IMR-90 (cell line): ENCODE results near the gene ESRRG. TPM values are rescaled to one million over a fixed set of nuclear protein-coding genes. Genes with fewer than 3 reads are reported as not detected.

ENCODE experiments used
- ATAC-seq: fragments of 200-7000 bp; cut with Tn5 transposase; 2 replicates; pipeline ENCODE4 v1.9.1; 2020; ENCODE audit warnings: low read depth, mild to moderate bottlenecking, moderate library complexity
- BruUV-seq: library from RNA; stranded (reverse); fragments of 400-500 nt; replicated peaks from 2 replicates; lab custom pipeline; 2021; lab: Mats Ljungman, UMichigan
- CTCF ChIA-PET: fragments of 300-600 bp; formaldehyde crosslinking; extraction: SDS; loops from one replicate; lab custom pipeline; 2021; ENCODE audit warnings: antibody characterized with exemption; lab: Yijun Ruan, JAX
- POLR2A ChIA-PET: fragments of 300-600 bp; sonication (Branson Sonifier 250); formaldehyde crosslinking; loops from one replicate; lab custom pipeline; 2022; ENCODE audit warnings: antibody characterized with exemption; ENCODE audit not compliant: unreplicated experiment; lab: Charles Lee
- DNase-seq: peaks from one replicate; pipeline ENCODE4 v3.0.0; 2013
- H2AFZ ChIP-seq: replicated peaks from 2 replicates; pipeline ENCODE3; 2013; ENCODE audit warnings: low read length, mild to moderate bottlenecking; ENCODE audit not compliant: poor library complexity
- H2AK5ac ChIP-seq: 2 replicates; pipeline ENCODE4 v1.6.1; 2013; ENCODE audit warnings: low read depth, low read length, inconsistent platforms
- H2AK9ac ChIP-seq: replicated peaks from 2 replicates; pipeline ENCODE3; 2013; ENCODE audit warnings: mild to moderate bottlenecking, low read depth, low read length, moderate library complexity; ENCODE audit not compliant: poor library complexity
- H2BK120ac ChIP-seq: 2 replicates; pipeline ENCODE4 v1.6.1; 2013; ENCODE audit warnings: low read depth, low read length, inconsistent platforms
- H2BK15ac ChIP-seq: 3 replicates; pipeline ENCODE4 v1.6.1; 2013; ENCODE audit warnings: low read depth, low read length, inconsistent platforms
- H2BK20ac ChIP-seq: 2 replicates; pipeline ENCODE4 v1.6.1; 2013; ENCODE audit warnings: low read depth, mild to moderate bottlenecking, inconsistent platforms, low read length, moderate library complexity
- H2BK5ac ChIP-seq: 2 replicates; pipeline ENCODE4 v1.6.1; 2013; ENCODE audit warnings: mild to moderate bottlenecking, low read depth, low read length, inconsistent platforms; ENCODE audit not compliant: poor library complexity, severe bottlenecking
- H3K14ac ChIP-seq: replicated peaks from 2 replicates; pipeline ENCODE4 v1.6.1; 2013; ENCODE audit warnings: low read depth, low read length, inconsistent platforms
- H3K18ac ChIP-seq: 2 replicates; pipeline ENCODE4 v1.6.1; 2013; ENCODE audit warnings: low read depth, low read length, control low read depth
- H3K23ac ChIP-seq: 2 replicates; pipeline ENCODE4 v1.6.1; 2013; ENCODE audit warnings: low read depth, low read length, inconsistent platforms
- H3K27ac ChIP-seq: 2 replicates; pipeline ENCODE4 v1.5.1; 2013; ENCODE audit warnings: mild to moderate bottlenecking, control low read depth, low read length; ENCODE audit not compliant: insufficient read depth
- H3K27me3 ChIP-seq: 2 replicates; pipeline ENCODE4 v1.6.1; 2013; ENCODE audit warnings: low read length; ENCODE audit not compliant: control insufficient read depth, insufficient read depth
- H3K36me3 ChIP-seq: 2 replicates; pipeline ENCODE4 v1.6.1; 2013; ENCODE audit warnings: low read length, mixed read lengths; ENCODE audit not compliant: control insufficient read depth, insufficient read depth
- H3K4ac ChIP-seq: 2 replicates; pipeline ENCODE4 v1.6.1; 2013; ENCODE audit warnings: low read depth, low read length, inconsistent platforms
- H3K4me1 ChIP-seq: 2 replicates; pipeline ENCODE4 v1.6.1; 2013; ENCODE audit warnings: low read length, mixed read lengths; ENCODE audit not compliant: control insufficient read depth, insufficient read depth
- H3K4me2 ChIP-seq: 2 replicates; pipeline ENCODE4 v1.6.1; 2013; ENCODE audit warnings: low read depth, mild to moderate bottlenecking, control low read depth, low read length, moderate library complexity
- H3K4me3 ChIP-seq: 2 replicates; pipeline ENCODE4 v1.5.1; 2013; ENCODE audit warnings: low read depth, mild to moderate bottlenecking, control low read depth, low read length, moderate library complexity; ENCODE audit not compliant: insufficient read depth
- H3K56ac ChIP-seq: 2 replicates; pipeline ENCODE4 v1.6.1; 2013; ENCODE audit warnings: low read length, inconsistent platforms; ENCODE audit not compliant: insufficient read depth; ENCODE audit errors: extremely low read depth
- H3K79me1 ChIP-seq, 2 experiments: 2 replicates each; pipeline ENCODE4 v1.6.1; 2013; ENCODE audit warnings: low read length in 2 of 2, inconsistent platforms in 1 of 2, low read depth in 1 of 2
- H3K9ac ChIP-seq: 2 replicates; pipeline ENCODE4 v1.6.1; 2013; ENCODE audit warnings: low read depth, low read length, control low read depth
- H3K9me1 ChIP-seq: 2 replicates; pipeline ENCODE4 v1.6.1; 2013; ENCODE audit warnings: low read length, inconsistent platforms; ENCODE audit not compliant: insufficient read depth
- H3K9me3 ChIP-seq: 2 replicates; pipeline ENCODE4 v1.6.1; 2013; ENCODE audit warnings: low read length; ENCODE audit not compliant: control insufficient read depth, insufficient read depth
- H4K20me1 ChIP-seq: 2 replicates; pipeline ENCODE4 v1.6.1; 2013; ENCODE audit warnings: low read length, inconsistent platforms; ENCODE audit not compliant: insufficient read depth
- H4K5ac ChIP-seq: 2 replicates; pipeline ENCODE4 v1.6.1; 2013; ENCODE audit warnings: mild to moderate bottlenecking, low read depth, low read length, control low read depth
- H4K8ac ChIP-seq, 2 experiments: 2 replicates each; pipeline ENCODE4 v1.6.1; 2013; ENCODE audit warnings: low read depth in 2 of 2, low read length in 2 of 2, control low read depth in 1 of 2, inconsistent platforms in 1 of 2
- H4K91ac ChIP-seq: 2 replicates; pipeline ENCODE4 v1.6.1; 2013; ENCODE audit warnings: low read depth, low read length, inconsistent platforms; ENCODE audit not compliant: insufficient read depth
- BHLHE40 ChIP-seq: fragments of 150-350 bp; IDR thresholded peaks from 2 replicates; pipeline ENCODE4 v1.6.1; 2016; ENCODE audit warnings: mild to moderate bottlenecking, low read depth, low read length
- CEBPB ChIP-seq: IDR thresholded peaks from 2 replicates; pipeline ENCODE4 v1.6.1; 2012; ENCODE audit warnings: low read depth, low read length, improper control_type of control experiment
- CHD1 ChIP-seq: IDR thresholded peaks from 2 replicates; pipeline ENCODE4 v1.6.1; 2012; ENCODE audit warnings: low read depth, low read length, improper control_type of control experiment
- FOS ChIP-seq: fragments of 150-350 bp; IDR thresholded peaks from 2 replicates; pipeline ENCODE4 v1.6.1; 2016; ENCODE audit warnings: low read depth, low read length
- MAFK ChIP-seq: IDR thresholded peaks from 2 replicates; pipeline ENCODE4 v1.6.1; 2012; ENCODE audit warnings: low read depth, low read length, improper control_type of control experiment
- MAZ ChIP-seq: IDR thresholded peaks from 2 replicates; pipeline ENCODE4 v1.6.1; 2012; ENCODE audit warnings: low read depth, mild to moderate bottlenecking, low read length, improper control_type of control experiment, moderate library complexity, borderline replicate concordance
- MXI1 ChIP-seq: IDR thresholded peaks from 2 replicates; pipeline ENCODE4 v1.6.1; 2012; ENCODE audit warnings: low read depth, mild to moderate bottlenecking, low read length, moderate library complexity, borderline replicate concordance
- NFE2L2 ChIP-seq: fragments of 150-350 bp; IDR thresholded peaks from 2 replicates; pipeline ENCODE4 v1.6.1; 2016; ENCODE audit warnings: low read depth, mild to moderate bottlenecking, low read length
- POLR2A ChIP-seq: IDR thresholded peaks from 2 replicates; pipeline ENCODE4 v1.6.1; 2012; ENCODE audit warnings: mild to moderate bottlenecking, low read depth, low read length
- RAD21 ChIP-seq: IDR thresholded peaks from 2 replicates; pipeline ENCODE4 v1.6.1; 2012; ENCODE audit warnings: low read length, improper control_type of control experiment
- RCOR1 ChIP-seq: IDR thresholded peaks from 2 replicates; pipeline ENCODE4 v1.6.1; 2012; ENCODE audit warnings: mild to moderate bottlenecking, low read length, improper control_type of control experiment; ENCODE audit not compliant: insufficient replicate concordance
- RFX5 ChIP-seq: IDR thresholded peaks from 2 replicates; pipeline ENCODE4 v1.8.0; 2012; ENCODE audit warnings: low read depth, mild to moderate bottlenecking, low read length, moderate library complexity
- SMC3 ChIP-seq: fragments of 150-350 bp; IDR thresholded peaks from 2 replicates; pipeline ENCODE4 v1.6.1; 2016; ENCODE audit warnings: low read depth, mild to moderate bottlenecking, antibody characterized with exemption, low read length, moderate library complexity
- WGBS, 2 experiments: methylation state at CpG; one replicate each; pipeline versions ENCODE4 v1.1.5 to v1.1.7; 2013; ENCODE audit warnings: missing lambda C conversion rate in 2 of 2; ENCODE audit not compliant: insufficient read length in 1 of 2; ENCODE audit errors: extremely low coverage in 2 of 2; 5-methylcytosine and 5-hydroxymethylcytosine counted together
- dilution Hi-C: fragments of 300-500 bp; cut with HindIII; formaldehyde crosslinking; loops from one replicate; pipeline ENCODE4 v1.14.3; 2018; ENCODE audit warnings: low sequenced_read_pairs; ENCODE audit not compliant: unreplicated experiment
- in situ Hi-C: fragments of 300-500 bp; cut with MboI; formaldehyde crosslinking; loops from 3 replicates; pipeline ENCODE4 v1.14.3; 2019; ENCODE audit warnings: low sequenced_read_pairs, inconsistent platforms, mixed read lengths
- intact Hi-C: fragments of 100-400 bp; cut with micrococcal nuclease; formaldehyde crosslinking; loops from 2 replicates; pipeline ENCODE4 v1.10.0; 2022
- polyA plus RNA-seq, 3 experiments: library from polyadenylated mRNA; depleted of rRNA; stranded (reverse); fragments of >200 nt; gene quantifications; 2 replicates each; pipeline ENCODE4 v1.2.3, GENCODE V29; 2012; ENCODE audit warnings: low replicate concordance in 1 of 3
- total RNA-seq: library from RNA; depleted of rRNA; stranded (reverse); fragments of >200 nt; gene quantifications from 2 replicates; pipeline ENCODE4 v1.2.3, GENCODE V29; 2012
- TF ChIP-seq, protein P1 (sequence below): conservative IDR thresholded peaks from 2 replicates; pipeline ENCODE4 v1.5.1; 2012; ENCODE audit warnings: mild to moderate bottlenecking, low read depth, low read length, improper control_type of control experiment
- TF ChIP-seq, protein P2 (sequence below): fragments of 150-350 bp; IDR thresholded peaks from 2 replicates; pipeline ENCODE4 v1.6.1; 2017; ENCODE audit warnings: mild to moderate bottlenecking, antibody characterized with exemption, low read length, low read depth
- TF ChIP-seq, protein P3 (sequence below): fragments of 150-350 bp; IDR thresholded peaks from 2 replicates; pipeline ENCODE4 v1.6.1; 2016; ENCODE audit warnings: low read depth, mild to moderate bottlenecking, low read length, moderate library complexity, borderline replicate concordance

The ESRRG gene
- total and polyA plus RNA-seq, 2 of the 4 experiments (the other 2 are of a cell fraction): 0.17 to 0.54 TPM

DNA sequence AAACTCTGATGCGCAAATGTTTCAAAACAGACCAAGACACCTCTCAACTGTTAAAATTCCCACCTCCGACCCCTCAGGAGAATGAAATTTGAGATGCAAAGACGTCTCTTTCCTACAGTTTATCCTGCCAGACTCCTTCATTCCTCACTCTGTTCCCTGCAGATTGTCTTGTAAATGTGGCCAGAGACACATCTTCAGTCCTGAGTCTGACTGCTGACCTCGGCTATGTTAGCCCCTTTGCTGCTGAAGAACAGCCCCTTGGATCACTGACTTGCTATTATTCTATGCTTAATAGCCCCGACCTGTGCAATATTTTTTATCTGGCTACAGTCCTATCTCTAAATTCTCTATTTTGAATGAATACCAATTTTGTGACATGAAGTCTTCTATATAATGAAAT, 16.6 kb upstream of the ESRRG start:
- POLR2A ChIA-PET: no interaction called here
- Histone ChIP-seq H3K14ac (no peak overlapping the region), H3K18ac (no peak overlapping the region), H2BK5ac (no peak overlapping the region), H3K9ac (no peak overlapping the region), H4K91ac (no peak overlapping the region), H3K79me1 (no peaks in the 10 kb centered on the region), H2AFZ (no peak overlapping the region), H3K4me2 (no peak overlapping the region), H3K4ac (no peak overlapping the region), H3K27me3 (no peaks in the 10 kb centered on the region), H3K9me3 (no peaks in the 10 kb centered on the region), H2BK120ac (no peak overlapping the region), H4K5ac (no peak overlapping the region), H2AK9ac (no peak overlapping the region), H3K4me1 (no peaks in the 10 kb centered on the region), H2BK20ac (no peak overlapping the region), H3K27ac (no peak overlapping the region), H4K20me1 (no peaks in the 10 kb centered on the region), H4K8ac (no peak overlapping the region), H2AK5ac (no peak overlapping the region), H3K9me1 (no peaks in the 10 kb centered on the region), H3K23ac (no peak overlapping the region), H3K56ac (no peak overlapping the region), H3K36me3 (no peaks in the 10 kb centered on the region), H3K4me3 (no peak overlapping the region), H2BK15ac (no peak overlapping the region)
- CTCF ChIA-PET: interaction anchor here (0.6 to 0.7 kb wide), 2 partner anchors 10 to 86 kb away, joined by 3 read pairs; no protein-coding TSS in a partner anchor
- no CpG with 5 or more reads among the region's 5 CpGs for WGBS, 2 experiments
- ATAC-seq (no peak), DNase-seq (no peak)
- TF ChIP-seq POLR2A: no peak
- TF ChIP-seq BHLHE40: no peak
- TF ChIP-seq, protein P1, sequence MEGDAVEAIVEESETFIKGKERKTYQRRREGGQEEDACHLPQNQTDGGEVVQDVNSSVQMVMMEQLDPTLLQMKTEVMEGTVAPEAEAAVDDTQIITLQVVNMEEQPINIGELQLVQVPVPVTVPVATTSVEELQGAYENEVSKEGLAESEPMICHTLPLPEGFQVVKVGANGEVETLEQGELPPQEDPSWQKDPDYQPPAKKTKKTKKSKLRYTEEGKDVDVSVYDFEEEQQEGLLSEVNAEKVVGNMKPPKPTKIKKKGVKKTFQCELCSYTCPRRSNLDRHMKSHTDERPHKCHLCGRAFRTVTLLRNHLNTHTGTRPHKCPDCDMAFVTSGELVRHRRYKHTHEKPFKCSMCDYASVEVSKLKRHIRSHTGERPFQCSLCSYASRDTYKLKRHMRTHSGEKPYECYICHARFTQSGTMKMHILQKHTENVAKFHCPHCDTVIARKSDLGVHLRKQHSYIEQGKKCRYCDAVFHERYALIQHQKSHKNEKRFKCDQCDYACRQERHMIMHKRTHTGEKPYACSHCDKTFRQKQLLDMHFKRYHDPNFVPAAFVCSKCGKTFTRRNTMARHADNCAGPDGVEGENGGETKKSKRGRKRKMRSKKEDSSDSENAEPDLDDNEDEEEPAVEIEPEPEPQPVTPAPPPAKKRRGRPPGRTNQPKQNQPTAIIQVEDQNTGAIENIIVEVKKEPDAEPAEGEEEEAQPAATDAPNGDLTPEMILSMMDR: no peak
- TF ChIP-seq, protein P2, sequence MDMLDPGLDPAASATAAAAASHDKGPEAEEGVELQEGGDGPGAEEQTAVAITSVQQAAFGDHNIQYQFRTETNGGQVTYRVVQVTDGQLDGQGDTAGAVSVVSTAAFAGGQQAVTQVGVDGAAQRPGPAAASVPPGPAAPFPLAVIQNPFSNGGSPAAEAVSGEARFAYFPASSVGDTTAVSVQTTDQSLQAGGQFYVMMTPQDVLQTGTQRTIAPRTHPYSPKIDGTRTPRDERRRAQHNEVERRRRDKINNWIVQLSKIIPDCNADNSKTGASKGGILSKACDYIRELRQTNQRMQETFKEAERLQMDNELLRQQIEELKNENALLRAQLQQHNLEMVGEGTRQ: no peak
- no peak for TF ChIP-seq CEBPB
- TF ChIP-seq RFX5: no peak
- TF ChIP-seq MAZ: no peak
- TF ChIP-seq, protein P3, sequence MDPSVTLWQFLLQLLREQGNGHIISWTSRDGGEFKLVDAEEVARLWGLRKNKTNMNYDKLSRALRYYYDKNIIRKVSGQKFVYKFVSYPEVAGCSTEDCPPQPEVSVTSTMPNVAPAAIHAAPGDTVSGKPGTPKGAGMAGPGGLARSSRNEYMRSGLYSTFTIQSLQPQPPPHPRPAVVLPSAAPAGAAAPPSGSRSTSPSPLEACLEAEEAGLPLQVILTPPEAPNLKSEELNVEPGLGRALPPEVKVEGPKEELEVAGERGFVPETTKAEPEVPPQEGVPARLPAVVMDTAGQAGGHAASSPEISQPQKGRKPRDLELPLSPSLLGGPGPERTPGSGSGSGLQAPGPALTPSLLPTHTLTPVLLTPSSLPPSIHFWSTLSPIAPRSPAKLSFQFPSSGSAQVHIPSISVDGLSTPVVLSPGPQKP: no peak
- TF ChIP-seq MXI1: no peak
- no peak for TF ChIP-seq FOS
- no peak for TF ChIP-seq RCOR1
- TF ChIP-seq CHD1: no peak
- no peak for TF ChIP-seq MAFK
- TF ChIP-seq NFE2L2: no peak
- TF ChIP-seq SMC3: no peak
- no peak for TF ChIP-seq RAD21
- intact Hi-C loops: loop anchor here (5.0 kb wide), 2 partner anchors 517 to 627 kb away; no protein-coding TSS in a partner anchor
- BruUV-seq: no TSS peak
- in situ Hi-C loops: loop anchor here (25.0 kb wide), 2 partner anchors 752 to 902 kb away; no protein-coding TSS in a partner anchor
- dilution Hi-C loops: no loop called here
